ENCODE data around the gene DMRTB1. TPM values are rescaled to one million over a fixed set of nuclear protein-coding genes. Genes with fewer than 3 reads are reported as not detected.

The DMRTB1 gene
- total RNA-seq, 1 experiment from 2014 or later: not detected

DNA sequence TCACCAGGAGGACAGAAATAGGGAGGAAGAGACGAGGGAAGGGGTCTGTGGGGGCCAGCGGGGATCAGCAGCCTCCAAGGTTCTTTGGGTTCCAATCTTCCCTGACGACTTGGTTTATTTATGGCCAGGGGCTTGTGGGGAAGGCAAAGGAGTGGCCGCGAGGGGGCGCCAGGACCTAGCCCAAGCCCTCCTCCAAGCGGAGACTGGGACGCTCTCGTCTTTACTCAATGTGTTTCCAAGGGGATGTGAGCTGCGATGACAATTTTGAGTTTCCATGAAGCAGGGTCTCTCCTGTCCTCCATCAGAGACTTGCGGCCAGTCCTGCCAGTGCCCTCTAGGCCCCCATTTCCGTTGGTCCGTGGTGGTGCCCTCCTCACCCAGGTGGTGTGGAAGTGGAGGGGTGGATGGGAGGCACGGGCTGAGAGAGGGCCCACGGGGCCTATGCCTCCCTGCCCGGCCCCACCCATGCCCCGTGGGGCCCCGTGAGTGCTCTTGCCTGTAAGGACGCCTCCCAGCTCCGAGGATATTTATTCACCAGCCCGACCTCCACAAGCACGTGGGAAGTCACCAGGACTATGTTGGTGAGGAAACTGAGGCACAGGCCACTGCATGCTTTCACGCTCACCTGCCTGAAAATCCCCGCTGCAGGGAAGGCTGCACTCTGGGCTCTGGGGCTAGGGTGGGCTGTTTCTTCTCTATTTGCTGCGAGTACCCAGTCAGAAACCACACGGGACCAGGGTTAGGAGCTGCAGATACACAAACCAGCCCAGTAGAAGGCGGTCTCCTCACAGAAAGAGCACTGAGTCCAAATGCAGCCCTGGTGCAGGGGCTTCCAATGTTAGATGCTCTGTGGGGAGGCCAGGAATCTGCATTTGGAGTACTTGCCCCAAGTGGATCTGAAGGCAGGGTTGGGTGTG, 26.5 kb downstream of the DMRTB1 start:
- DNase-seq (ENCODE audit: low read depth): peak; percentile 73

GRCh38 chr1:53486395-53487026, 27.3 kb downstream of the DMRTB1 start:
- no peak for DNase-seq (ENCODE audit: low read depth)

DNA sequence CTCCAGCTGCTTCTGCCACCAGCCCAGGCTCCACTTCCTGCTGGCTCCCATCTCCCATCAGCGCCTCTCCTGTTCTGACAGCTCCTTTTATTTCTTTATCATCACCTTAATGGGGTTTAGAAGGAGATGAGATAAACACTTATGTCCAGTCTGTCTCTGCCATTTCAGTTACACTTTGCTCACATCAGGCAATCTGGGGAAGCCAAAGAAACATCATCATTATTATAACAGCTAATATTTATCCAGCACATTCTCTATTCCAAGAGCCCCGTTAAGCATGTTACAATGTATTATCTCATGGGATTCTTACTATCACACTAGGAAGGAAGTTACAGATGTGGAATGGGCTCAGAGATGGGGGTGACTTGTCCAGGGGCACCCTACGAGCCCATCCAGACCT, 31.2 kb downstream of the DMRTB1 start:
- DNase-seq (ENCODE audit: low read depth): no peak

DNA sequence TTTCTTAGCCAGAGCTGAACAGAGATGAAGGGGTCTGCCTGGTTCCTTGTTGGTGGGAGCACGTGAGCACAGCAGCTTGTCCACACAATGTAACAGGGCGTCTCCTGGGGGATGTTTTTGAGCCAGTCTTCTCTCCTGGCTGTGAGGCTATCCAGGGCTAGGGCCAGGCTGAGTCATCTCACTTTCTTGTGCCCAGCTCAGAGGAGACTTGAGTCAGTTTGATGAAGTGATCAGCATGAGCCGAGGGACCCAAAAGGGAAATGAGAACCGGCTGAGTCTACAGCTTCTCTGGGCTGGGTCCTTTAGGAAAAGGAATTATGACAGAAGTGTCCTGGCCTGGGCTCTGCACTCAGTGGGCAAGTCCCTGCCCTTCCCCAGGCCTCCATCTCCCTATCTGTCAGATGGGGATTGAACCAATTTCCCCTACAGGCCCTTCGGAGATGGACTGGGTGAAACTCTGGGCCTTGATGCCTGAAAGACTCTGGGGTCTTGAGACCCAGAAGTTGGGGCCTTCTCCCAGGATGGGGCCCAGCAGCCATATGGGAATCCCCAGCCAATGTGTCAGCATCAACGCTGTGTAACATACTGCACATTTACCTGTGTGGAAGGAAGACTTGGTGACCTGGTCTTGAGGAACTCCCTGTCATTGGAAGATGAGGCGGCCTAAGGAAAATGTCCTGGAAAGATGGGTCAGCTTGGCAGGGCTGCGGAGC, 36.6 kb downstream of the DMRTB1 start:
- DNase-seq (ENCODE audit: low read depth): peak; percentile 32

DNA sequence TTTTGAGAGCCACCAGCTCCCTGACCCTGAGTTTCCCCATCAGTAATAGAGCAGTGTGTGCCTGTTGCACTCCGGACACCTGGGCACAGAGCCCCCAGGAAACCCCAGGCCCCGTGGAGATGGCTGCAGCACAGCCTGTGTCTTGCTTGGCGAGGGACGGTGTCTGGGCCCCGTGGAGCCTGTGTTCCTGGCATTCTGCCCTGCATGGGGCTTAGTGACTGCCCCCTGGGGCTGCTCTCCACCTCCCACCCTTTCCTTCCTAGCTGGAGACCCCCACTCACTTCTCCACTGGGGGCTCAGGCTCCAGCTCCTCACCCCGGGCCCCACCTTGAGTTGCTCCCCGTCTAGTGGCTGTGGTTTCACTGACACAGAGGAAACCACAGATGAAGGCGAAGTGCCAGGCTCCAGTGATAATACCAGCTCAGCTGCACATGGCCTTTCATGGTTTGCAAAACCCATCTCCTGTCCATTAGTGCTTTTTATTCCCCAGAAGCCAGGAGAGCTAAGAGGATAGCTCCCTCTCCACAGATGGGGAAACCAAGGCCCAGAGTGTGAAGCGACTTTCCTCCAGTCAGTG, 39.4 kb downstream of the DMRTB1 start:
- peak; percentile 77 for DNase-seq (ENCODE audit: low read depth)

DNA sequence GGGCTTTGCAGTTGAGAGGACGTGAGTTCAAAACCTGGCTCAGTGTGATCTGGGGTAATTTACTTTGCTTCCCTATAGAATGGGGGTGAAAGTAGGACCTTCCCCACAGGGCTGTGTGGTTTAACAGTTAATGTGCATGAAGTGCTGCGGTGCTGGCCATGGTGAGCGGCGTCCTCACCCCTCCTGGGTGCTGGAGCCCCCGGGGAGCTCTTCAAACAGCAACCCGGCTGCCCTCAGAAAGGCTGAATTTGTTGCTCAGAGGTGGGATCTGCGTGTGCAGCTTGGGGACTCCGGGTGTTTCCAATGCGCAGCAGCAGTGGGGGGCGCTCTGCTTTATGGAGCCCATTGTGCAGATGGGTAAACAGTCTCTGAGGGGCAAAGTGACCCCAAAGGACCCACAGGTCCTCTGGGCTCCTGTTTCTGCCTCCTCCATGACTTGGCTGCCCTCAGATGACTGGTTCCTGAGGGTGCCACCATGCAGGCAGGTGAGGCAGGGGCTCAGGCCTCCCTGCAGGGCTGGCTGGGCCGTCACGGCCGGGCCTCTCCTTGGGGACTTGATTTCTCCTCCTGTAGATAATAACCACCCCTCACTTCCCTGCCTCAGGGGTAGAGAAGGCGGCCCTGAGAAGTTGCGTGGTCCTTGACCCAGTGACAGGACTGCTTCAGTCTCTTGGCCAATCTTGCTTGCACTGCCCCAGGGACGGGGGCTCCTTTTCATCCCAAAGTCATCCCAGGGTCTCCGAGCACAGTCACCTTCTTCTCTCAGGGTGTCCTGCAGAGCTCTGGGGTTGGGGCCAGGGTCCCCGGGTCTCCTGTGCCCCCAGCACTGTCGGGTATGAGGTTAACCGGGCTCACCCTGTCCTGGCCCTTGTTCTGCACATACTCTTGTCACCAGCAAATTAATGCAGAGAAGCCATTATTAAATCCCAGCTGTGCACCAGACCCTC, 40.3 kb downstream of the DMRTB1 start:
- DNase-seq (ENCODE audit: low read depth): no peak

DNA sequence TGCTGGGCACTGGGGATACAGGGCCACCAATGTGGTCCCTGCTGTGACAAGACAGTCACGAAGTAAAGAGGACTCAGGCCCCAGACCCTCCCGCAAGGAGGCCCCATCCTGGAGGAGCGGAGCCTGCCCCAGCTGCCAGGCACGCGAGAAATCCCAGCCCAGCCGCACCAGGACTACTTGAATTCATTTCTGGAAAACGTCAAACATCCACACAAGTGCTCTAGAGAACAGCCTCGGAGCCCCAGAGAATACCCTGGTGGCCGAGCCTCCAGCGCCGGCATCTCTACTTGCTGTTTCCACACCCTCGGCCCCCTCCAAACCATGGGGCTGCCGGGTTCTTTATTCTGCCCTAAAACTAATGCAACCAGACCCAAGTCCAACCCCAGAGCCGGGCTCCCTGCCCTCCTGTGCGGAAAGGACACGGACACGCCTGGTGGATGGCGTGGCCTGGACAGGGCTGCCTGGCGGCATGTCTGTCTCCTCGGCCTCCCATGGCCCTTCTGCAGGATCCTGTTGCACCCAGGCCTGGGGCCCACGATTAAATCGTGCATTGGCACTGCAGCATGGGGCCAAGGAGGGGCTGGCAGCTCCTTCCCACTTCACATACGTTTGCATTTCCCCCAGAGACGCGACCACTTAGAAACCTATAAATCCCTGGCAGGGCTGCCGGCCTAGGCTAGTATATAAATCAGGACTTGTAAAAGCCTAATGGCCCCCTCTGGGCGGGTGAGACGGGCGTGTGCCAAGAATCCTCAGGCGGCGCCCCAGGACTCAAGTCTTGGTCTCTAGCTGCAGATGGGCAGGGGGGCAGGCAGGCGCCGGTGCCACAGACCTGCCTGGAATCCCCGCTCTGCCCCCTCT, 41.2 kb downstream of the DMRTB1 start:
- DNase-seq (ENCODE audit: low read depth): no peak

DNA sequence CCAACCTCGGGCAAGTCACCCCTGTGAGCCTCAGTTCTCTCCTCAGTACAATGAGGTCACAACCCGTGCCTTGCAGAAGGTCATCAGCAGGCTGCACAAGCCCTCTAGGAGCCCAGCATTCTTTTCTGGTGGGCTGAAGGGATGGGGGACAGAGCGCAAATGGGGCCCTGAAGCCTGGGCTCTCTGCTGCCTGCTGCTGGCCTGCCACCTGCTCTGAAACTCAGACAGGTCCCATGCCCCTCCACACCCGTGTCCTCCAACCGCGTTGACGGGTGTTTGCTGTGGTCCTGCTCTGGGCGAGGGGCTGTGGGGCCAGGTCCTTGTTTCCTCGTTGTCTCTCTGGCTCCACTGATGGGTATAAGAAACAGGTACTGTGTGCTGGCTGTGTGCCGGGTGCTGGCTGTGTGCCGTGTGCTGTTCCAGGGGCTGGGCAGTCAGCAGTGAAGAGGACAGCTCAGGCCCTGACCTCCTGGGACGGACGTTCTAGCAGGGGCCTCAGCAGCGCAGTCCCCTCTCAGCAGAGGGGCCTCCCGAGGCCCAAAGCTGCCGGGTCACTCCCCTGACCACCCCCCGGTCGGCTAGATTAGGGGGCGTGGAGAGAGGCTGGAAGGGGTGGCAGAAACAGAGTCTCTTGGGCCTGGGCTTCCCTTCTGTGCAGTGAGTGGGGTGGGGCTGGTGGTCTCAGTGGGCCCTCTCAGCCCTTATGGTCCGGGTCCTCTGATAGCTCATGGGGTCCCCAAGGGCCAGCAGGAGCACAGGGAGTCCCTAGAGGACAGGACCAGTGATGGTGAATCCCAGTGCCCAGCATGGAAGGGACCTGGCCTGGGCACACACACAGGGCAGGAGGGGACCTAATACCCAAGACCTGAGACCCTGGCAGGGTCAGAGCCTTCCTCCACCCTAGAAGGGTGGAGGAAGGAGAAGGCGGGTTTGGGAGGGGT, 42.1 kb downstream of the DMRTB1 start:
- no peak for DNase-seq (ENCODE audit: low read depth)

- DNase-seq (ENCODE audit: low read depth): no peak
Measured at GRCh38 chr1:53502641-53503432, 43.6 kb downstream of the DMRTB1 start.

DNA sequence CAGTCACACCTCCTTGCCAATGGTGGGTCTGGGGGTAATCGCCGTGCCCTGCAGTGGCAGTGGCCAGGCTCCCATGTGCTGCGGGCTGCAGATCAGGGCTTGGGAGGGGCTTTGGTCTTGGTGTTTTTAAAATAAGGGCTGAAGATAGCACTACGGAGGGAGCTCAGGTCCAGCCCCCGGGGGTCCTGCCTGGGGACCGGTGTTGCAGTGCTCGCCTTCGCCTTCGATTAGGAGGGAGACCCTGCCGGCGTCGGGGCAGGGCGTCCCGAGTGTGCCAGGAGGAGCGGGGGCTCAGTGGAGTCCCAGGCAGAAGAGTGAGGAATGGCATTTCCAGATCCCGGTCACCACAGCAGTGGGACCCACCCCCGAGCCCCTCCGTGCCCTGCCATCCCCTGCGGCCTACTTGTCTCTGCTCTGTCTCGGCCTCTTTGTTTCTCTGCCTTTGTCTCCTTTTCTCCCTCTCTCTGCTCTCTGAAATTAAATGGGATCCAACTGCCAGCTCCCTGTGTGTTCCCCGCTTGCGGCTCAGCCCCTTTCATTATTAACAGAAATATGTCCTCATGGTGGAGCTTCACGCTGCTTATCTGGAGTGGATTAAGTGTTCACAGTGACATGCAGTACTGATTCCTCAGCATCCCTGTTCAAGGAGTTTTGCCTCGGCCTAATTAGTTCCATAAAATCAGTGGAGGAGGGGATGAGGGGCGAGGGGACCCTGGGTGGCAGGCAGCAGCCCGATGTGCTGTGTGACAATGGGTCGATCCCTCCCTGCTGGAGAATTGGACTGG, 44.4 kb downstream of the DMRTB1 start:
- no peak for DNase-seq (ENCODE audit: low read depth)

- DNase-seq (ENCODE audit: low read depth): no peak
Measured at GRCh38 chr1:53504901-53505300, 45.7 kb downstream of the DMRTB1 start.

DNA sequence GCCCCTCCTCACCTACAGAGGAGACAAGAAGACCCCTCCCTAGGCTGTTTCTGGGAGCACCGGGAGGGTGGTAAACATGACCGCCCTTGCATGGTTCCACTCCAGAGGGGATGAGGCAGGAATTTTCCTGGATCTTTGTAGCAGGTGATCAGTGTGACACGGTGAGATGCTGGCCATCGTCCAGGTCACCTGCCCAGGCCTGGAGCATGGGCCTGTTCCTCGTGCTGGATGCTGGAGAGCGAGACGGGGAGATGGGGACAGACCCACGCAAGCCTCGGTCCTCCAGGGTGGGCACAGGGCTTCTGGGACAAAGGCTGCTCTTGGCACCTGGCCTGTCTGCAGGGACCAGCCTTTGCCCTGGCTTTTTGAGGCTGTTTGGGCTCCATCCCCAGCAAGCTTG, 46.2 kb downstream of the DMRTB1 start:
- no peak for DNase-seq (ENCODE audit: low read depth)

GRCh38 chr1:53505891-53506290, 46.7 kb downstream of the DMRTB1 start:
- DNase-seq (ENCODE audit: low read depth): no peak

- DNase-seq (ENCODE audit: low read depth): no peak
Measured at GRCh38 chr1:53506355-53507050, 47.3 kb downstream of the DMRTB1 start.

DNA sequence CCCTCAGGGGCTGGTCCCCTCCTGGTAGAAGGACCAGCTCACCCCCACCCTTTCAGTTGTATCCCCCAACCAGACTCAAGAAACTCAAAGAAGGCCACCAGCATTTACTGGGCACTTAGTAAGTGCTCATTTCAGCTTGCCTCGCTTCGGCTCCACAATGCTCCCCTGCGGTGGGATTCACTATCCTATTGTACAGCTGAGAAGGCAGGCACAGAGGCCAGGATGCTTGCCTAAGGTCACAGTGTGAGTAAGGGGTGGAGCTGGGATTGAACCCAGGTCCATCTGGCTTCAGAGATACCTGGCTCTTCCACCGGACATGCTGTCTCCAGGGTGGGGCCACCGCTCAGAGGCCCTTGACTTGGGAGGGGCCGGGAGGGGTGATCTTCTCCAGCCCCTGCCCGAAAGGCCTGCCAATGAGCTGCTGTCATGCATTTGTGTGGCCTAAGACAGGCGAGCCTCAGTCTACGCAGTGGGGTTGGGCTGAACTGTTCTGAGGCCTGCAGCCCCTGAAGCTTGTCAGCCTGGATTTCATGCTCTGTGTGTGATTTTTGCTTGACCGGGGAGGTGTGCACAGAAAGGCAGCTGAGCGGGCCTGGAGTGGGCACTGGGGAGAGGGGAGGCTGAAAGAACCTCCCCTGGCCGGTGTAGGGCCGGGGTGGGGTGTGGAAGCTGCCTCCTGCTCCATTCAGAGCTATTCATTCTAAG, 48.1 kb downstream of the DMRTB1 start:
- DNase-seq (ENCODE audit: low read depth): no peak
